ENCODE data around the gene CX3CL1. TPM values are rescaled to one million over a fixed set of nuclear protein-coding genes. Genes with fewer than 3 reads are reported as not detected.
A peak's percentile ranks its signal among the peaks of the same experiment; 100 is the strongest.

Gene CX3CL1
- polyA plus RNA-seq, 4 donors, result 0.67 to 25.4 (median 9.7) TPM

DNA sequence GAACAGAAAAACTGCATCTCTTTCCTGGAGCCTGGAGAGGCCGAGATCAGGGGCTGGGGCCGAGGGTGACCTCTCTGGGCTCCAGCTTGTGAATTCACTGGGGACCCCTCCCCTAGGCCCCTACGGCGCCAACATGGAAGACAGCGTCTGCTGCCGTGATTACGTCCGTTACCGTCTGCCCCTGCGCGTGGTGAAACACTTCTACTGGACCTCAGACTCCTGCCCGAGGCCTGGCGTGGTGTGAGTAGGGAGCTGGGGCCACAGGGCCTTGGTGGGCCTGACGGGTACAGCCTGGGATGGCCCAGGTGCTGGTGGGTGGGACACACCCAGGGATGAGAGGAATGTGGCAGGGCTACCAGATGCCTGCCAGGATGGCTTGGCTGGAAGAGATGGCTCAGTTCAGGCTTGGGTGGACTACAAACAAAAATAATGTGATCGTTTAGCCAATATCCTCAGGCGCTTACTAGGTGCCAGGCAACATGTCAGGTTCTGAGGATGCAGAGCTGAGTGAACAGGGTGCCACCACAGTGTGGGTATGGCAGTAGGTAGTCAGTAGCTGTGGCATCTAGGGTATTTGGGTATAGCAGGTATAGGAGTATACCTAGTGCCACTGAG is 11.9 kb upstream of the CX3CL1 start:
- H3K27me3 ChIP-seq (ENCODE audit: control insufficient read depth in 3 of 3, insufficient read depth in 3 of 3, low read length in 3 of 3), result no peaks in the 10 kb centered on the region
- no peaks in the 10 kb centered on the region for H3K4me1 ChIP-seq (ENCODE audit: control insufficient read depth in 3 of 3, insufficient read depth in 2 of 3, low read depth in 1 of 3, low read length in 2 of 3)
- DNase-seq, result no peak
- WGBS, 3 donors, result 87 to 94% (median 94%) methylated on average over 16 of the region's 16 CpGs
- no peak overlapping the region for H3K4me3 ChIP-seq (ENCODE audit: low read depth in 1 of 3, low read length in 3 of 3)
- no peaks in the 10 kb centered on the region for H3K36me3 ChIP-seq (ENCODE audit: control insufficient read depth in 3 of 3, insufficient read depth in 2 of 3, low read depth in 1 of 3, low read length in 3 of 3)
- FAIRE-seq, result no peak
- H3K9me3 ChIP-seq (ENCODE audit: control insufficient read depth in 2 of 2, insufficient read depth in 1 of 2, low read depth in 1 of 2, low read length in 1 of 2), result no peaks in the 10 kb centered on the region
- no peak overlapping the region for H3K27ac ChIP-seq (ENCODE audit: low read depth in 1 of 3, low read length in 2 of 3)

DNA sequence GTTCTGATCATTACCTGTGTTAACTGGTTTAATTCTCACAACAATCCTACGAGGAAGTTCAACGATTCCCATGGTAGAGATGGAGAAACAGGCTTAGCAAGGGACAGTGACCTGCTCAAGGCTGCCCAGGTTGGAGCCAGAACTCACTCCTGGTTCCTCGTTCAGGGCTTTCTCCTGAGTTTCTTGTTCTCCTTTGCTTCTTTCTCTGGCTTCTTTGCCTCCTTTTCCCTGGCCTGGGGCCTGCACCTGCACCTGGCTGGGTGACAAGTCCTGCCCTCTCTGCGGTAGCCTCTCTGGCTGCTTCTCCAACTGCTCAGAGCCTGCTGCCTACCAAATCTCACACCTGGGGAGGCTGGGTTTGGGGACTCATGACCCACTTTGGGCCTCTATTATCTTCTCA is 10.9 kb upstream of the CX3CL1 start:
- DNase-seq (no peak), FAIRE-seq (no peak)
- no peak overlapping the region for H3K4me3 ChIP-seq (ENCODE audit: low read depth in 1 of 3, low read length in 3 of 3)
- H3K36me3 ChIP-seq (ENCODE audit: control insufficient read depth in 3 of 3, insufficient read depth in 2 of 3, low read depth in 1 of 3, low read length in 3 of 3), result no peaks in the 10 kb centered on the region
- peaks cover 0 to 5% (median 0%) of the 10 kb centered on the region in 3 donors for H3K4me1 ChIP-seq (ENCODE audit: control insufficient read depth in 3 of 3, insufficient read depth in 2 of 3, low read depth in 1 of 3, low read length in 2 of 3)
- H3K9me3 ChIP-seq (ENCODE audit: control insufficient read depth in 2 of 2, insufficient read depth in 1 of 2, low read depth in 1 of 2, low read length in 1 of 2), result no peaks in the 10 kb centered on the region
- WGBS, 3 donors, result 21 to 56% (median 37%) methylated on average over 4 of the region's 4 CpGs
- no peaks in the 10 kb centered on the region for H3K27me3 ChIP-seq (ENCODE audit: control insufficient read depth in 3 of 3, insufficient read depth in 3 of 3, low read length in 3 of 3)
- H3K27ac ChIP-seq (ENCODE audit: low read depth in 1 of 3, low read length in 2 of 3), result no peak overlapping the region

DNA sequence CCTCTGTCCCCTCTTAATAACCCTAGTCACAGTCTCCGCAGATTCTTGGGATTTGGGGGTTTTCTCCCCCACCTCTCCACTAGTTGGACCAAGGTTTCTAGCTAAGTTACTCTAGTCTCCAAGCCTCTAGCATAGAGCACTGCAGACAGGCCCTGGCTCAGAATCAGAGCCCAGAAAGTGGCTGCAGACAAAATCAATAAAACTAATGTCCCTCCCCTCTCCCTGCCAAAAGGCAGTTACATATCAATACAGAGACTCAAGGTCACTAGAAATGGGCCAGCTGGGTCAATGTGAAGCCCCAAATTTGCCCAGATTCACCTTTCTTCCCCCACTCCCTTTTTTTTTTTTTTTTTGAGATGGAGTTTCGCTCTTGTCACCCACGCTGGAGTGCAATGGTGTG is 8.1 kb upstream of the CX3CL1 start:
- Histone ChIP-seq H3K4me1 (ENCODE audit: control insufficient read depth in 3 of 3, insufficient read depth in 2 of 3, low read depth in 1 of 3, low read length in 2 of 3) (peaks cover 0 to 9% (median 0%) of the 10 kb centered on the region in 3 donors), H3K9me3 (ENCODE audit: control insufficient read depth in 2 of 2, insufficient read depth in 1 of 2, low read depth in 1 of 2, low read length in 1 of 2) (no peaks in the 10 kb centered on the region), H3K4me3 (ENCODE audit: low read depth in 1 of 3, low read length in 3 of 3) (no peak overlapping the region), H3K36me3 (ENCODE audit: control insufficient read depth in 3 of 3, insufficient read depth in 2 of 3, low read depth in 1 of 3, low read length in 3 of 3) (no peaks in the 10 kb centered on the region), H3K27me3 (ENCODE audit: control insufficient read depth in 3 of 3, insufficient read depth in 3 of 3, low read length in 3 of 3) (no peaks in the 10 kb centered on the region), H3K27ac (ENCODE audit: low read depth in 1 of 3, low read length in 2 of 3) (no peak overlapping the region)
- no peak for DNase-seq
- 92 to 98% (median 97%) methylated on average over 3 of the region's 3 CpGs for WGBS, 3 donors
- no peak for FAIRE-seq

DNA sequence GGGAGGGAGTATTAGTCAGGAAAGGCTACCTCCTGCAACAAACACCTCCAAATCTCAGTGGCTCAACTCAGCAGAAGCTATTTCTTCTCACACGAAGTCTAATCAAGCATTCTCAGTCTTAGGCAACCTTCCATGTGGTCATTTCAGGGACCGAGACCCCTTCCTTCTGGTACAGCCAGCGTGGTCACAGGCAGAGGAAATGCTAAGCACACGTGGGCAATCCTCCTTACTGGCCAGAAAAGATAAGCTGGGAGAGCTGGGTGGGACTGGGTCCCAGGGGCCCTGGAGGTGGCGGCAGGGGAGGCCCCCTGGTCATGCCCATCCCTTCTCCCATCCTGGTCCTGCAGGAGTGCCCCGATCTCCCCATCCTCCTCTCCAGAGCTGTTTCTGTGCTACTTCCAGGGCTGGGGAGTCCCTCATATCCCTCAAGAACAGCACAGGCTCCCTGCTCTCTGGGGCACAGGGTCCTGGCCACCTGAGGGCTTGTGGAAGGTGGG is 5.7 kb upstream of the CX3CL1 start:
- Histone ChIP-seq H3K4me3 (ENCODE audit: low read depth in 1 of 3, low read length in 3 of 3) (no peak overlapping the region), H3K27me3 (ENCODE audit: control insufficient read depth in 3 of 3, insufficient read depth in 3 of 3, low read length in 3 of 3) (no peaks in the 10 kb centered on the region), H3K27ac (ENCODE audit: low read depth in 1 of 3, low read length in 2 of 3) (no peak overlapping the region), H3K36me3 (ENCODE audit: control insufficient read depth in 3 of 3, insufficient read depth in 2 of 3, low read depth in 1 of 3, low read length in 3 of 3) (no peaks in the 10 kb centered on the region), H3K4me1 (ENCODE audit: control insufficient read depth in 3 of 3, insufficient read depth in 2 of 3, low read depth in 1 of 3, low read length in 2 of 3) (peaks cover 0 to 11% (median 0%) of the 10 kb centered on the region in 3 donors), H3K9me3 (ENCODE audit: control insufficient read depth in 2 of 2, insufficient read depth in 1 of 2, low read depth in 1 of 2, low read length in 1 of 2) (no peaks in the 10 kb centered on the region)
- no peak for FAIRE-seq
- no peak for DNase-seq
- 53 to 56% (median 56%) methylated on average over 5 to 6 of the region's 6 CpGs for WGBS, 3 donors

DNA sequence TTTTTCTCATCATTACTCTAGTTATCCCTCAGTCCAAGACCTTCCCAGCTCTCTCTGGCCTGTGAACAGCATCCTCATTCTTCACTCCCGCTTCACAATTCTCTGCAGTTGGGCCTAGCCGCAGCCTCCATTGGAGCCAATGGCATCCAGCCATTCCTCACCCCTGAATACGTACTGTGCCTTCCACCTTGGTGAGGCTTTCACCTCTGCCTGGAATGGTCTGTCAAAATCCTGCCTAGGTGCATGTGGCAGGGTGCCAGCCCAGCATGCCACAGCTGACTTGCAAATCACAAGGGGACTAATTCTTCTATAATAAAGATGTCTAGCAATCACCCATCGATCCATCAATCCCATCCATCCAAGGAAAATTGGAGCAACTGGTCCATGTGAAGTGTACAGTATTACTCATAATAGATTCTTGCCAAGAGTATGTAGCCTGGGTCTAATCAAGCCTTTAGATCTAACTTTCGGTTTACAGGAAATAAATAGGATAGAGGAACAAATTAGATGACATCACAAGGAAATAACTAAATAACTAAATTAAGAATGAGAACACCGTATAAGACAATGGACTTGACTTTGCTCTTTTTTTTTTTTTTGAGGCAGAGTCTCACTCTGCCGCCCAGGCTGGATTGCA is 5.1 kb upstream of the CX3CL1 start:
- FAIRE-seq, result no peak
- WGBS, 3 donors, result 33 to 62% (median 54%) methylated on average over 7 of the region's 7 CpGs
- Histone ChIP-seq H3K36me3 (ENCODE audit: control insufficient read depth in 3 of 3, insufficient read depth in 2 of 3, low read depth in 1 of 3, low read length in 3 of 3) (no peaks in the 10 kb centered on the region), H3K4me3 (ENCODE audit: low read depth in 1 of 3, low read length in 3 of 3) (no peak overlapping the region), H3K4me1 (ENCODE audit: control insufficient read depth in 3 of 3, insufficient read depth in 2 of 3, low read depth in 1 of 3, low read length in 2 of 3) (peaks cover 0 to 17% (median 0%) of the 10 kb centered on the region in 3 donors), H3K9me3 (ENCODE audit: control insufficient read depth in 2 of 2, insufficient read depth in 1 of 2, low read depth in 1 of 2, low read length in 1 of 2) (no peaks in the 10 kb centered on the region), H3K27me3 (ENCODE audit: control insufficient read depth in 3 of 3, insufficient read depth in 3 of 3, low read length in 3 of 3) (no peaks in the 10 kb centered on the region), H3K27ac (ENCODE audit: low read depth in 1 of 3, low read length in 2 of 3) (no peak overlapping the region)
- DNase-seq, result peak in 1 of 2 donors; percentile 24

DNA sequence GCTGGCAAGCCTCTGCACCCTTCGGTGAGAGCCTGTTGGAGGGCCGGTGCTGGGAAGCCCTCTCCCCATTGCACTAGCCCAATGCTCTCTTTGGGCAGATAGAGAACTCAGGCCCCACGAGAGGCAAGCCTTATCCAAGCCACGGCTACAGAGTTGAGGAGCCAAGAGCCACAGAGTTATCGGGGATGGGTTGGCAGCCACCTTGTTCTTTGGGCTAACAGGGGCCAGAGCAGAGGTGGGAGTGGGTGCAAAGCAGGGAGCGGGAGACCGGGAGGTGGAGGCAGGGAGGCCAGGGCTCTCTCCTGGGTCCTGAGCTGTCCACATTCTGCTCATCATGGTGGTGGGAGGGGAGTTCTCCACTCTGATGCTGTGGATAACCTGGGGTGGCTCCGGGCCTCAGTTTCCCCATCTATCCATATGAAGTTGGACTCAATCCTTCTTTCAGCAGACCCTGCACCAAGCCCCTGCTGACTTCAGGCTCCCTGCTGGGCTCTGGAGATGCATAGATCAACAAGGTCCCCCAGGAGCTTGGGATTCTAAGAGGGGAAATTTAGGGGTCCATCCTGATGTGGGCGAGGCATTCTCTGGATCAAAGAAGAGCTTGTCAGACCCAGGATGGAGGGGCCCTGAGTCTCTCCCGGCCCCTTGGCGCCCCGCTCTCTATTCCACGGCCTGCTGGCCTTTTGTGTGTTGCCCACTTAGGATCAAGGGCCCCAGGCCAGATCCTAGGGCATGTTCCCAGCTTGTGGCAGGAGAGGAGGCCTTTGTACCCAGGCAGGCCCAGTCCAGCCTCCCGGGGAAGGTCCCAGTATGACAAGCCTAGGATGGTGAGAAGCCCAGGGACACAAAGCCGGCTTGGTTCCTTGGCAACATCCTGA is 557 bp upstream of the CX3CL1 start:
- Histone ChIP-seq H3K36me3 (ENCODE audit: control insufficient read depth in 3 of 3, insufficient read depth in 2 of 3, low read depth in 1 of 3, low read length in 3 of 3) (no peaks in the 10 kb centered on the region), H3K27ac (ENCODE audit: low read depth in 1 of 3, low read length in 2 of 3) (peak overlapping the region in 2 of 3 donors; percentile 66 to 92), H3K27me3 (ENCODE audit: control insufficient read depth in 3 of 3, insufficient read depth in 3 of 3, low read length in 3 of 3) (no peaks in the 10 kb centered on the region), H3K4me3 (ENCODE audit: low read depth in 1 of 3, low read length in 3 of 3) (peak overlapping the region in 1 of 3 donors; percentile 66), H3K4me1 (ENCODE audit: control insufficient read depth in 3 of 3, insufficient read depth in 2 of 3, low read depth in 1 of 3, low read length in 2 of 3) (peaks cover 0 to 31% (median 3%) of the 10 kb centered on the region in 3 donors), H3K9me3 (ENCODE audit: control insufficient read depth in 2 of 2, insufficient read depth in 1 of 2, low read depth in 1 of 2, low read length in 1 of 2) (no peaks in the 10 kb centered on the region)
- DNase-seq (peak in 1 of 2 donors; percentile 43), FAIRE-seq (no peak)
- WGBS, 3 donors, result 68 to 73% (median 69%) methylated on average over 15 of the region's 15 CpGs

DNA sequence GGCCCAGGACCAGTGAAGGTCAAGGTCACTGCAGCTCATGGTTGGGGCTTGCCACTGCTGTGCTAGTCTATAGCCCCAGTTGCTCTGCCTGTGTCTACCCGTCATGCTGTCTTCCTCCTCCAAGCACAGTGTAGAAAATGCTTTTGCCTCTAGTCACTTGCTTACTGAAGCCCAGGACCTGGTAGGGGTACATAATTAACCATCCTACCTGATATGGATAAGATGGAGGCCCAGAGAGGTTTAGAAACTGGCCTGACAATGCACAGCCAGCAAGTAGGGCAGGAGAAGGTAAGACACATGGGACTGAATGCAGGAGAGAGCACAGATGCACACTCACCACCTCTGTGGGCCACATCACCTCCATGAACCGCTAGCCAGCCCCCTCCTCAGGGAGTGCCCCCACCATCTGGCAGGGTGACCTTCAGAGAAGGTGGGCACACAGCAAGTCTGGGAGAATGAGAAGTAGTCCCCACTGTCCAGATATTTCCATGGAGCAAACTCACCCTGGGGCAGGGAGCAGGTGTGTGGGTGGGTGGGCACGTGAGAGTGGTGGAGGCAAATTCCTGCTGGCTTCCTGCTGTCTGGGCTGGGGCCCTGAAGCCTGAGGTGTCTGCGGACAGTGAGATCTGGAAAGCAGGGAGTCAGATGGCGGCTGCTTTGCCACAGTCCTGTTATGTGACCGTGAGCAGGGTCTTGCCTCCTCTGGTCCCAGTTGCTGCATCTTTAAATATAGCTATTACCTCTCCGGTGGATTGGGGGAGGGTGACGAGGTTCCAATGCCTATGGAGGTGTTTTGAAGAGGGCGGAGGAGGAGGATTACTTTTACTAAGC is 1.0 kb downstream of the CX3CL1 start:
- H3K27me3 ChIP-seq (ENCODE audit: control insufficient read depth in 3 of 3, insufficient read depth in 3 of 3, low read length in 3 of 3), result no peaks in the 10 kb centered on the region
- no peak for FAIRE-seq
- WGBS, 3 donors, result 53 to 63% (median 62%) methylated on average over 9 of the region's 9 CpGs
- peak overlapping the region in 2 of 3 donors; percentile 87 to 92 for H3K27ac ChIP-seq (ENCODE audit: low read depth in 1 of 3, low read length in 2 of 3)
- H3K4me1 ChIP-seq (ENCODE audit: control insufficient read depth in 3 of 3, insufficient read depth in 2 of 3, low read depth in 1 of 3, low read length in 2 of 3), result peaks cover 0 to 39% (median 3%) of the 10 kb centered on the region in 3 donors
- H3K9me3 ChIP-seq (ENCODE audit: control insufficient read depth in 2 of 2, insufficient read depth in 1 of 2, low read depth in 1 of 2, low read length in 1 of 2), result no peaks in the 10 kb centered on the region
- no peaks in the 10 kb centered on the region for H3K36me3 ChIP-seq (ENCODE audit: control insufficient read depth in 3 of 3, insufficient read depth in 2 of 3, low read depth in 1 of 3, low read length in 3 of 3)
- peak in 1 of 2 donors; percentile 44 for DNase-seq
- H3K4me3 ChIP-seq (ENCODE audit: low read depth in 1 of 3, low read length in 3 of 3), result peak overlapping the region in 1 of 3 donors; percentile 66
